OCI-M1 (cell line): ENCODE data around the gene MLXIPL.
"Not testable (repeated sequence)": the region's sequence is repeated elsewhere in the genome, so short reads cannot be mapped to it uniquely, and the experiment has no call there.

Source experiments
- DNase-seq: peaks from one replicate; lab custom pipeline; 2025; lab: John Stamatoyannopoulos, UW

Gene MLXIPL

GRCh38 chr7:73646785-73647724 lies 22.7 kb upstream of the MLXIPL start:
- no peak for DNase-seq

- DNase-seq = peak; percentile 46
These were observed 21.4 kb upstream of the MLXIPL start for GRCh38 chr7:73645643-73646174.

GRCh38 chr7:73644688-73645286 lies 20.5 kb upstream of the MLXIPL start:
- no peak for DNase-seq

GRCh38 chr7:73642834-73643233 lies 18.5 kb upstream of the MLXIPL start:
- no peak for DNase-seq

- no peak for DNase-seq
These were observed 14.6 kb upstream of the MLXIPL start for GRCh38 chr7:73638911-73639310.

GRCh38 chr7:73635428-73636200 lies 11.3 kb upstream of the MLXIPL start:
- no peak for DNase-seq

GRCh38 chr7:73633844-73634243 lies 9.5 kb upstream of the MLXIPL start:
- DNase-seq = no peak

- DNase-seq = no peak
These were observed 9.0 kb upstream of the MLXIPL start for GRCh38 chr7:73633323-73633722.

GRCh38 chr7:73631558-73631957 lies 7.2 kb upstream of the MLXIPL start:
- no peak for DNase-seq

GRCh38 chr7:73628504-73628903 lies 4.2 kb upstream of the MLXIPL start:
- DNase-seq = no peak

- no peak for DNase-seq
These were observed 2.5 kb upstream of the MLXIPL start for GRCh38 chr7:73626814-73627213.

- DNase-seq = no peak
These were observed 954 bp upstream of the MLXIPL start for GRCh38 chr7:73625276-73625675.

- DNase-seq = no peak
These were observed 313 bp upstream of the MLXIPL start for GRCh38 chr7:73624669-73625001.

GRCh38 chr7:73622909-73623797 lies 1.2 kb downstream of the MLXIPL start:
- peak; percentile 95 for DNase-seq

- DNase-seq = peak; percentile 64
These were observed 1.8 kb downstream of the MLXIPL start for GRCh38 chr7:73622527-73622908.

- peak; percentile 29 for DNase-seq
These were observed 2.9 kb downstream of the MLXIPL start for GRCh38 chr7:73621168-73622063.

- DNase-seq = not testable (repeated sequence)
These were observed 4.9 kb downstream of the MLXIPL start for GRCh38 chr7:73619394-73619793.

GRCh38 chr7:73618538-73618937 lies 5.8 kb downstream of the MLXIPL start:
- DNase-seq = no peak

GRCh38 chr7:73617520-73617919 lies 6.8 kb downstream of the MLXIPL start:
- not testable (repeated sequence) for DNase-seq

GRCh38 chr7:73615886-73616285 lies 8.4 kb downstream of the MLXIPL start:
- DNase-seq = peak; percentile 60
